Renal cortical epithelial cell (primary cell): ENCODE data around the gene MTMR12. TPM values are rescaled to one million over a fixed set of nuclear protein-coding genes. Genes with fewer than 3 reads are reported as not detected.
"Not testable (repeated sequence)": the region's sequence is repeated elsewhere in the genome, so short reads cannot be mapped to it uniquely, and the experiment has no call there.

Experiments used
- DNase-seq: peaks from one replicate; pipeline ENCODE4 v3.0.0-alpha.2; 2011; ENCODE audit warnings: low read depth
- total RNA-seq: library from RNA; depleted of rRNA; stranded (reverse); fragments of >200 nt; gene quantifications from 2 replicates; pipeline ENCODE4 v1.2.3, GENCODE V29; 2014

The MTMR12 gene
- total RNA-seq, 1 donor from 2014 or later = 61.3 TPM

- DNase-seq = peak; percentile 58
Observed at GRCh38 chr5:32297181-32298058, 15.3 kb downstream of the MTMR12 start.

GRCh38 chr5:32295966-32296772, 16.6 kb downstream of the MTMR12 start:
- peak; percentile 55 for DNase-seq

- no peak for DNase-seq
Observed at GRCh38 chr5:32291591-32291990, 21.1 kb downstream of the MTMR12 start.

- no peak for DNase-seq
Observed at GRCh38 chr5:32290922-32291321, 21.8 kb downstream of the MTMR12 start.

- not testable (repeated sequence) for DNase-seq
Observed at GRCh38 chr5:32290501-32290900, 22.2 kb downstream of the MTMR12 start.

GRCh38 chr5:32289986-32290385, 22.8 kb downstream of the MTMR12 start:
- DNase-seq = not testable (repeated sequence)

- DNase-seq = not testable (repeated sequence)
Observed at GRCh38 chr5:32288135-32288534, 24.6 kb downstream of the MTMR12 start.

GRCh38 chr5:32287525-32287924, 25.2 kb downstream of the MTMR12 start:
- not testable (repeated sequence) for DNase-seq

GRCh38 chr5:32285510-32286138, 27.1 kb downstream of the MTMR12 start:
- DNase-seq = no peak

GRCh38 chr5:32283539-32284377, 29.0 kb downstream of the MTMR12 start:
- DNase-seq = peak; percentile 92

GRCh38 chr5:32283061-32283460, 29.7 kb downstream of the MTMR12 start:
- DNase-seq = no peak

- no peak for DNase-seq
Observed at GRCh38 chr5:32282633-32283032, 30.1 kb downstream of the MTMR12 start.

- not testable (repeated sequence) for DNase-seq
Observed at GRCh38 chr5:32281378-32282133, 31.2 kb downstream of the MTMR12 start.

GRCh38 chr5:32280656-32281081, 32.1 kb downstream of the MTMR12 start:
- DNase-seq = no peak

GRCh38 chr5:32279786-32280185, 33.0 kb downstream of the MTMR12 start:
- no peak for DNase-seq

- DNase-seq = peak; percentile 80
Observed at GRCh38 chr5:32279223-32279622, 33.5 kb downstream of the MTMR12 start.

GRCh38 chr5:32278406-32278805, 34.3 kb downstream of the MTMR12 start:
- peak; percentile 77 for DNase-seq

- peak; percentile 74 for DNase-seq
Observed at GRCh38 chr5:32277798-32278197, 34.9 kb downstream of the MTMR12 start.

- peak; percentile 88 for DNase-seq
Observed at GRCh38 chr5:32276173-32276853, 36.4 kb downstream of the MTMR12 start.

GRCh38 chr5:32275396-32275741, 37.4 kb downstream of the MTMR12 start:
- peak; percentile 66 for DNase-seq
